Activated CD4-positive, alpha-beta memory T cell treated with anti-CD3 and anti-CD28 coated beads, Interleukin-2, amount 10 ng/mL, durations not matched to agents 7 days and 5 days (primary cell): Measurements from ENCODE around the gene HBA2. TPM values are rescaled to one million over a fixed set of nuclear protein-coding genes. Genes with fewer than 3 reads are reported as not detected.

Source experiments
- CTCF ChIA-PET: fragments of 350-600 bp; sonication (Branson Sonifier 250); formaldehyde crosslinking; loops from one replicate; lab custom pipeline; 2021; ENCODE audit warnings: antibody characterized with exemption, inconsistent platforms; lab: Charles Lee
- POLR2A ChIA-PET: fragments of 350-600 bp; sonication (Branson Sonifier 250); formaldehyde crosslinking; loops from one replicate; lab custom pipeline; 2021; ENCODE audit warnings: antibody characterized with exemption; lab: Charles Lee
- DNase-seq: peaks from one replicate; pipeline ENCODE4 v3.0.0-alpha.2; 2020
- H3K27ac Mint-ChIP-seq: one replicate; pipeline ENCODE4 v1.8.0; 2021; ENCODE audit warnings: mild to moderate bottlenecking, mixed read lengths
- H3K27me3 Mint-ChIP-seq: one replicate; pipeline ENCODE4 v1.8.0; 2021; ENCODE audit warnings: mixed read lengths
- H3K36me3 Mint-ChIP-seq: one replicate; pipeline ENCODE4 v1.8.0; 2021; ENCODE audit warnings: low read depth, mixed read lengths
- H3K4me1 Mint-ChIP-seq: one replicate; pipeline ENCODE4 v1.8.0; 2021; ENCODE audit warnings: mixed read lengths
- H3K4me3 Mint-ChIP-seq: one replicate; pipeline ENCODE4 v1.8.0; 2021; ENCODE audit warnings: mild to moderate bottlenecking, mixed read lengths
- H3K9me3 Mint-ChIP-seq: one replicate; pipeline ENCODE4 v1.8.0; 2021; ENCODE audit warnings: mixed read lengths
- total RNA-seq, 2 experiments: library from RNA; stranded (reverse); gene quantifications; one replicate each; pipeline ENCODE4 v1.2.3, GENCODE V29; 2021

HBA2 gene
- total RNA-seq, 2 experiments from 2014 or later = not detected

- POLR2A ChIA-PET = interaction anchor here (1.2 kb wide), 2 partner anchors 48 to 127 kb away, joined by 3 read pairs; partner anchors contain the start of genes POLR3K and SNRNP25
- H3K4me1 Mint-ChIP-seq = peaks cover 9% of the 10 kb centered on the region
- no peaks in the 10 kb centered on the region for H3K9me3 Mint-ChIP-seq
- H3K4me3 Mint-ChIP-seq = peak within 1 kb of the TSS; percentile 35
- H3K27me3 Mint-ChIP-seq = peaks cover 30% of the 10 kb centered on the region
- no peak for DNase-seq
- H3K27ac Mint-ChIP-seq = no peak within 1 kb of the TSS
- CTCF ChIA-PET = interaction anchor here (0.8 to 3.9 kb wide), 2 partner anchors 63 to 74 kb away, joined by 4 to 24 read pairs; no protein-coding TSS in a partner anchor
- H3K36me3 Mint-ChIP-seq = peaks cover 2% of the 10 kb centered on the region
Observed at GRCh38 chr16:180101-180675, 7.5 kb downstream of the HBA2 start, which contains the start of gene HBQ1. HBQ1 (plus strand) TSS chr16:180459; CDS start chr16:180487, 28 bp downstream.

DNA sequence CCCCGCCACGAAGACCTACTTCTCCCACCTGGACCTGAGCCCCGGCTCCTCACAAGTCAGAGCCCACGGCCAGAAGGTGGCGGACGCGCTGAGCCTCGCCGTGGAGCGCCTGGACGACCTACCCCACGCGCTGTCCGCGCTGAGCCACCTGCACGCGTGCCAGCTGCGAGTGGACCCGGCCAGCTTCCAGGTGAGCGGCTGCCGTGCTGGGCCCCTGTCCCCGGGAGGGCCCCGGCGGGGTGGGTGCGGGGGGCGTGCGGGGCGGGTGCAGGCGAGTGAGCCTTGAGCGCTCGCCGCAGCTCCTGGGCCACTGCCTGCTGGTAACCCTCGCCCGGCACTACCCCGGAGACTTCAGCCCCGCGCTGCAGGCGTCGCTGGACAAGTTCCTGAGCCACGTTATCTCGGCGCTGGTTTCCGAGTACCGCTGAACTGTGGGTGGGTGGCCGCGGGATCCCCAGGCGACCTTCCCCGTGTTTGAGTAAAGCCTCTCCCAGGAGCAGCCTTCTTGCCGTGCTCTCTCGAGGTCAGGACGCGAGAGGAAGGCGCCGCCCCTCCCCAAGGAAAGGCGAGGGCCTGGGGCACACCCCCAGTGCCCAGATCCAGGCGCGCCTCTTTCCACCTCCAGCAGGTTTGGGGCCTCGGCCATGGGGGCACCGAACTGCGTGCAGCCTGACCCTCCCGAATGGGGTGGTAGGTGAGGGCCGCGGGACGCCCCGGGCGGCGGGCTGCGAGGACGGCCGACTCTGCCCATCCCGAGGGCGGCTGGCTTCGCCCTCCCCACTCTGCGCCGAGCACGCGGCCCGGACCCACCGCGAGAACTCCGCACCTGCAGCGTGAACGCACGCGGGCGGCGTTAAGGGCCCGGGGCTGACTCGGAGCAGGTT is 8.2 kb downstream of the HBA2 start:
- ChIA-PET CTCF (interaction anchor here (0.7 to 3.9 kb wide), 7 partner anchors 10 to 133 kb away, joined by 3 to 24 read pairs (median 4); no protein-coding TSS in a partner anchor), POLR2A (interaction anchor here (1.2 kb wide), 2 partner anchors 47 to 127 kb away, joined by 3 read pairs; partner anchors contain the start of genes POLR3K and SNRNP25)
- H3K4me3 Mint-ChIP-seq = peak overlapping the region; percentile 35
- H3K9me3 Mint-ChIP-seq = no peaks in the 10 kb centered on the region
- H3K27me3 Mint-ChIP-seq = peaks cover 24% of the 10 kb centered on the region
- H3K27ac Mint-ChIP-seq = no peak overlapping the region
- peaks cover 7% of the 10 kb centered on the region for H3K36me3 Mint-ChIP-seq
- peak; percentile 86 for DNase-seq
- peaks cover 7% of the 10 kb centered on the region for H3K4me1 Mint-ChIP-seq

- no peak overlapping the region for H3K27ac Mint-ChIP-seq
- H3K4me1 Mint-ChIP-seq = peaks cover 7% of the 10 kb centered on the region
- H3K4me3 Mint-ChIP-seq = no peak overlapping the region
- CTCF ChIA-PET = interaction anchor here (0.6 to 3.9 kb wide), 11 partner anchors 9 to 162 kb away, joined by 3 to 24 read pairs (median 3); no protein-coding TSS in a partner anchor
- H3K27me3 Mint-ChIP-seq = peaks cover 23% of the 10 kb centered on the region
- H3K9me3 Mint-ChIP-seq = no peaks in the 10 kb centered on the region
- peaks cover 7% of the 10 kb centered on the region for H3K36me3 Mint-ChIP-seq
- DNase-seq = no peak
- POLR2A ChIA-PET = no interaction called here
Observed at GRCh38 chr16:181565-182021, 8.9 kb downstream of the HBA2 start.

GRCh38 chr16:183005-183404 is 10.3 kb downstream of the HBA2 start:
- peaks cover 5% of the 10 kb centered on the region for H3K4me1 Mint-ChIP-seq

DNA sequence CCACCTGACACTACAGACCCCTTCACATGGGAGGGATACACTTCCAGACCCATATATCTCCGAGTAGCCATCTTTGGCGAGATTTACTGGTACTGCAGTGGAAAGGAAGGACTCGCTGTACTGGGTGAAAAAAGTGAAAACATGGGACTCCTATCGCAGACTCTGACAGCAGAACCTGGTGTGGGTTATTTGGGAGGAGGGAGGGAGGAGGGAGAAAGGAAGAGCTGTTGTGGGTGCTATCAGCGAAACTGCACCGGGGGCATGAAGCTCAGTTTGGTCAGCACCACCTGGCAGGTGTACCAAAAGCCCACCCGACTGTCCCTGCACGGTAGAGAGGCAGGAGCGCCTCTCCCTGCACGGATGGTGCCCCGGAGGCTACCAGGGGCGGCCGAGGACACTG is 12.5 kb downstream of the HBA2 start:
- DNase-seq = no peak
- Mint-ChIP-seq H3K9me3 (no peaks in the 10 kb centered on the region), H3K36me3 (peaks cover 31% of the 10 kb centered on the region), H3K27ac (no peak overlapping the region), H3K4me3 (no peak overlapping the region), H3K27me3 (no peaks in the 10 kb centered on the region), H3K4me1 (peaks cover 7% of the 10 kb centered on the region)
- POLR2A ChIA-PET = no interaction called here
- CTCF ChIA-PET = no interaction called here

More at GRCh38 chr16:183005-183404, 10.3 kb downstream of the HBA2 start:
- DNase-seq = no peak
- POLR2A ChIA-PET = no interaction called here
- H3K27ac Mint-ChIP-seq = no peak overlapping the region
- CTCF ChIA-PET = interaction anchor here (0.7 to 3.9 kb wide), 5 partner anchors 77 to 1761 kb away, joined by 3 to 24 read pairs (median 3); no protein-coding TSS in a partner anchor
- H3K36me3 Mint-ChIP-seq = peaks cover 12% of the 10 kb centered on the region
- no peak overlapping the region for H3K4me3 Mint-ChIP-seq
- no peaks in the 10 kb centered on the region for H3K9me3 Mint-ChIP-seq
- H3K27me3 Mint-ChIP-seq = peaks cover 16% of the 10 kb centered on the region

- no peaks in the 10 kb centered on the region for H3K27me3 Mint-ChIP-seq
- CTCF ChIA-PET = no interaction called here
- H3K4me1 Mint-ChIP-seq = peaks cover 7% of the 10 kb centered on the region
Observed at GRCh38 chr16:185691-186090, 13.0 kb downstream of the HBA2 start.

GRCh38 chr16:187330-187729 is 14.7 kb downstream of the HBA2 start:
- ChIA-PET CTCF (interaction anchor here (1.1 to 1.7 kb wide), 2 partner anchors 80 to 129 kb away, joined by 4 read pairs; no protein-coding TSS in a partner anchor), POLR2A (no interaction called here)
- H3K9me3 Mint-ChIP-seq = no peaks in the 10 kb centered on the region
- no peak for DNase-seq
- H3K4me1 Mint-ChIP-seq = peaks cover 4% of the 10 kb centered on the region
- H3K4me3 Mint-ChIP-seq = no peak overlapping the region
- no peaks in the 10 kb centered on the region for H3K27me3 Mint-ChIP-seq
- no peak overlapping the region for H3K27ac Mint-ChIP-seq
- H3K36me3 Mint-ChIP-seq = peaks cover 46% of the 10 kb centered on the region

More at GRCh38 chr16:185691-186090, 13.0 kb downstream of the HBA2 start:
- Mint-ChIP-seq H3K4me3 (no peak overlapping the region), H3K36me3 (peaks cover 34% of the 10 kb centered on the region), H3K9me3 (no peaks in the 10 kb centered on the region), H3K27ac (no peak overlapping the region)
- POLR2A ChIA-PET = no interaction called here
- no peak for DNase-seq

DNA sequence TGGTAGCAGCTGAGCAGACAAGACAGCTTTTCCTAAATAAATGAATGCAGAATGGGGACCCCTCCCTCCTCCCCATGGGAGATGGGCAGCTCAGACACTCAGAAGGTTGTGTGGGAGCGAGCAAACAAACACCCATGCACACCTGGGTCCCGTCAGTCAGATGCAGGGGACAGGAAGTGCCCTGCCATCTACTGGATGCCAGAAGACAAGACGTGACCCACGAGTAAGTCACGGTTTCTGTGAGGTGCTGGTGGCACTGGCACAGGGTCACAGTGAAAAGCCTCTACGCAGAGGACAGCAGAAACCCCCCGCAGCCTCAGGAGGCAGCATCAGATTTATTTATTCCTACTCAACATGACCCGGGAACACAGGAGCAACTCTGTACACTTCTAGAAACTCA is 16.0 kb downstream of the HBA2 start:
- DNase-seq = peak; percentile 34

GRCh38 chr16:189604-190186 is 17.0 kb downstream of the HBA2 start:
- H3K4me1 Mint-ChIP-seq = peaks cover 4% of the 10 kb centered on the region
- H3K36me3 Mint-ChIP-seq = peaks cover 58% of the 10 kb centered on the region
- H3K4me3 Mint-ChIP-seq = no peak overlapping the region
- no peaks in the 10 kb centered on the region for H3K9me3 Mint-ChIP-seq
- DNase-seq = no peak
- no peaks in the 10 kb centered on the region for H3K27me3 Mint-ChIP-seq
- H3K27ac Mint-ChIP-seq = no peak overlapping the region
- ChIA-PET CTCF (no interaction called here), POLR2A (no interaction called here)

More for the DNA sequence above, 16.0 kb downstream of the HBA2 start:
- Mint-ChIP-seq H3K9me3 (no peaks in the 10 kb centered on the region), H3K27me3 (no peaks in the 10 kb centered on the region), H3K4me3 (no peak overlapping the region), H3K27ac (no peak overlapping the region), H3K4me1 (peaks cover 4% of the 10 kb centered on the region), H3K36me3 (peaks cover 52% of the 10 kb centered on the region)
- ChIA-PET POLR2A (no interaction called here), CTCF (interaction anchor here (1.1 to 1.7 kb wide), 3 partner anchors 82 to 161 kb away, joined by 3 to 4 read pairs (median 4); no protein-coding TSS in a partner anchor)

GRCh38 chr16:191831-192230 is 19.2 kb downstream of the HBA2 start:
- Mint-ChIP-seq H3K4me3 (no peak overlapping the region), H3K27me3 (no peaks in the 10 kb centered on the region), H3K9me3 (no peaks in the 10 kb centered on the region), H3K4me1 (peaks cover 4% of the 10 kb centered on the region), H3K27ac (no peak overlapping the region), H3K36me3 (peaks cover 58% of the 10 kb centered on the region)
- no peak for DNase-seq
- ChIA-PET CTCF (interaction anchor here (0.6 to 1.5 kb wide), 2 partner anchors 126 to 159 kb away, joined by 3 read pairs; no protein-coding TSS in a partner anchor), POLR2A (interaction anchor here (1.6 kb wide), 1 partner anchor 37 kb away, joined by 4 read pairs; no protein-coding TSS in a partner anchor)

- peaks cover 4% of the 10 kb centered on the region for H3K4me1 Mint-ChIP-seq
- H3K9me3 Mint-ChIP-seq = no peaks in the 10 kb centered on the region
- H3K27me3 Mint-ChIP-seq = no peaks in the 10 kb centered on the region
- H3K27ac Mint-ChIP-seq = no peak overlapping the region
- ChIA-PET POLR2A (interaction anchor here (1.6 kb wide), 1 partner anchor 36 kb away, joined by 4 read pairs; no protein-coding TSS in a partner anchor), CTCF (interaction anchor here (1.1 to 1.5 kb wide), 2 partner anchors 11 to 127 kb away, joined by 3 read pairs; no protein-coding TSS in a partner anchor)
- H3K4me3 Mint-ChIP-seq = no peak overlapping the region
- DNase-seq = no peak
- peaks cover 57% of the 10 kb centered on the region for H3K36me3 Mint-ChIP-seq
Observed at GRCh38 chr16:192686-193085, 20.0 kb downstream of the HBA2 start.

DNA sequence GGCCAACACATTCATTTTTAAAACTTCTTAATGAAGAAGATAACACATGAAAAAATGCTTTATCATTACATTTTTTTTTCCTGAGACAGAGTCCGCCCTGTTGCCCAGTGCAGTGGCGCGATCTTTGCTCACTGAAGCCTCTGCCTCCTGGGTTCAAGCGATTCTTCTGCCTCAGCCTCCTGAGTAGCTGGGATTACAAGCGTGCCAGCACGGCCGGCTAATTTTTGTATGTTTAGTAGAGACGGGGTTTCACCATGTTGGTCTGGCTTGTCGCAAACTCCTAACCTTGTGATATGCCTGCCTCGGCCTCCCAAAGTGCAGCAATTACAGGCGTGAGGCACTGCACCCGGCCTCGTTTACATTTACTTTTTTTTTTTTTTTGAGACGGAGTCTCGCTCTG is 20.8 kb downstream of the HBA2 start:
- Mint-ChIP-seq H3K36me3 (peaks cover 62% of the 10 kb centered on the region), H3K9me3 (no peaks in the 10 kb centered on the region), H3K27me3 (no peaks in the 10 kb centered on the region), H3K4me1 (peaks cover 4% of the 10 kb centered on the region), H3K27ac (no peak overlapping the region), H3K4me3 (no peak overlapping the region)
- DNase-seq = no peak
- ChIA-PET POLR2A (interaction anchor here (1.6 kb wide), 1 partner anchor 35 kb away, joined by 4 read pairs; no protein-coding TSS in a partner anchor), CTCF (interaction anchor here (0.6 to 1.5 kb wide), 4 partner anchors 12 to 169 kb away, joined by 3 read pairs; no protein-coding TSS in a partner anchor)
